ENCODE data around the gene GYS1.

GYS1 gene

GRCh38 chr19:48962849-48963165 lies 30.3 kb downstream of the GYS1 start:
- no peak for DNase-seq

GRCh38 chr19:48962029-48962848 lies 30.9 kb downstream of the GYS1 start:
- peak; percentile 63 for DNase-seq

GRCh38 chr19:48961673-48962028 lies 31.5 kb downstream of the GYS1 start:
- DNase-seq, result no peak

GRCh38 chr19:48961051-48961649 lies 32.0 kb downstream of the GYS1 start:
- no peak for DNase-seq

GRCh38 chr19:48959341-48960239 lies 33.5 kb downstream of the GYS1 start:
- peak; percentile 33 for DNase-seq

GRCh38 chr19:48958006-48958405 lies 35.1 kb downstream of the GYS1 start:
- DNase-seq, result no peak

- DNase-seq, result no peak
Measured at GRCh38 chr19:48955308-48955958, 37.7 kb downstream of the GYS1 start.

GRCh38 chr19:48954595-48955307 lies 38.4 kb downstream of the GYS1 start, which contains the start of gene BAX:
BAX (plus strand) TSS chr19:48954875; CDS start chr19:48954929, 54 bp downstream.
- peak; percentile 98 for DNase-seq

- DNase-seq, result no peak
Measured at GRCh38 chr19:48953990-48954594, 39.0 kb downstream of the GYS1 start.

- DNase-seq, result no peak
Measured at GRCh38 chr19:48953141-48953540, 40.0 kb downstream of the GYS1 start.

- DNase-seq, result no peak
Measured at GRCh38 chr19:48950830-48951519, 42.1 kb downstream of the GYS1 start.

GRCh38 chr19:48950159-48950558 lies 43.0 kb downstream of the GYS1 start:
- DNase-seq, result no peak

- DNase-seq, result no peak
Measured at GRCh38 chr19:48947258-48947542, 45.9 kb downstream of the GYS1 start.

- DNase-seq, result no peak
Measured at GRCh38 chr19:48946463-48947257, 46.4 kb downstream of the GYS1 start.

- no peak for DNase-seq
Measured at GRCh38 chr19:48945817-48946216, 47.3 kb downstream of the GYS1 start.

- DNase-seq, result no peak
Measured at GRCh38 chr19:48945415-48945814, 47.7 kb downstream of the GYS1 start.

GRCh38 chr19:48943081-48943480 lies 50.0 kb downstream of the GYS1 start:
- no peak for DNase-seq

GRCh38 chr19:48940902-48941301 lies 52.2 kb downstream of the GYS1 start:
- no peak for DNase-seq

GRCh38 chr19:48938256-48938655 lies 54.9 kb downstream of the GYS1 start:
- no peak for DNase-seq

GRCh38 chr19:48935864-48936263 lies 57.2 kb downstream of the GYS1 start:
- DNase-seq, result no peak

- no peak for DNase-seq
Measured at GRCh38 chr19:48934837-48935236, 58.3 kb downstream of the GYS1 start.

Measured in activated CD4-positive, alpha-beta T cell treated with anti-CD3 and anti-CD28 coated beads, Interleukin-10, Interleukin-2, amounts not matched to agents 100 ng/mL and 50 ng/mL, durations not matched to agents 16 hours and 8 hours (primary cell).